ENCODE data around the gene RASL11A. TPM values are rescaled to one million over a fixed set of nuclear protein-coding genes. Genes with fewer than 3 reads are reported as not detected.

RASL11A gene
- total RNA-seq, 4 donors from 2014 or later = 26.5 to 70.1 (median 39.6) TPM

- no peak overlapping the region for H3K27ac ChIP-seq
- no peaks in the 10 kb centered on the region for H3K36me3 ChIP-seq
- no peaks in the 10 kb centered on the region for H3K27me3 ChIP-seq
- H3K4me3 ChIP-seq = no peak overlapping the region
- H3K9me3 ChIP-seq = no peaks in the 10 kb centered on the region
- DNase-seq = no peak
- H3K4me1 ChIP-seq = no peaks in the 10 kb centered on the region
- TF ChIP-seq POLR2A (IDR thresholded peaks at IDR 0.05) (no peak), CTCF (IDR thresholded peaks at IDR 0.05) (no peak)
These were observed 34.2 kb upstream of the RASL11A start for GRCh38 chr13:27236478-27236877.

- Histone ChIP-seq H3K27ac (no peak overlapping the region), H3K9me3 (no peaks in the 10 kb centered on the region), H3K36me3 (no peaks in the 10 kb centered on the region), H3K27me3 (no peaks in the 10 kb centered on the region), H3K4me1 (no peaks in the 10 kb centered on the region), H3K4me3 (no peak overlapping the region)
- no peak for DNase-seq
- TF ChIP-seq POLR2A (IDR thresholded peaks at IDR 0.05) (no peak), CTCF (IDR thresholded peaks at IDR 0.05) (no peak)
These were observed 27.9 kb upstream of the RASL11A start for GRCh38 chr13:27242702-27243101.

GRCh38 chr13:27245610-27246009, 25.0 kb upstream of the RASL11A start:
- Histone ChIP-seq H3K27ac (no peak overlapping the region), H3K4me1 (no peaks in the 10 kb centered on the region), H3K36me3 (no peaks in the 10 kb centered on the region), H3K27me3 (no peaks in the 10 kb centered on the region), H3K9me3 (no peaks in the 10 kb centered on the region), H3K4me3 (no peak overlapping the region)
- no peak for TF ChIP-seq POLR2A (IDR thresholded peaks at IDR 0.05)
- no peak for TF ChIP-seq CTCF (IDR thresholded peaks at IDR 0.05)
- no peak for DNase-seq

- Histone ChIP-seq H3K36me3 (peaks cover 0 to 21% (median 0%) of the 10 kb centered on the region in 3 donors), H3K4me3 (peak overlapping the region; percentile 72 to 97 (median 80)), H3K9me3 (no peaks in the 10 kb centered on the region), H3K27ac (peak overlapping the region; percentile 86 to 96 (median 91)), H3K4me1 (peaks cover 0 to 30% (median 0%) of the 10 kb centered on the region in 4 donors), H3K27me3 (no peaks in the 10 kb centered on the region)
- no peak for TF ChIP-seq CTCF (IDR thresholded peaks at IDR 0.05)
- no peak for TF ChIP-seq POLR2A (IDR thresholded peaks at IDR 0.05)
- no peak for DNase-seq
These were observed 19.8 kb upstream of the RASL11A start for GRCh38 chr13:27250833-27251165.

GRCh38 chr13:27251166-27252091, 19.2 kb upstream of the RASL11A start, which contains the start of gene RPL21:
Gene RPL21 (plus strand): TSS chr13:27251558. CDS start chr13:27253777, 2,219 bp downstream.
- TF ChIP-seq CTCF (IDR thresholded peaks at IDR 0.05) (peak in 1 of 6 experiments; percentile 6), POLR2A (IDR thresholded peaks at IDR 0.05) (peak; percentile 68 to 80)

More at GRCh38 chr13:27251166-27252091, 19.2 kb upstream of the RASL11A start, which contains the start of gene RPL21:
- no peaks in the 10 kb centered on the region for H3K9me3 ChIP-seq
- H3K27ac ChIP-seq = peak within 1 kb of the TSS; percentile 86 to 96 (median 91)
- no peaks in the 10 kb centered on the region for H3K27me3 ChIP-seq
- H3K4me3 ChIP-seq = peak within 1 kb of the TSS; percentile 72 to 97 (median 80)
- H3K36me3 ChIP-seq = peaks cover 0 to 26% (median 0%) of the 10 kb centered on the region in 3 donors
- H3K4me1 ChIP-seq = peaks cover 0 to 30% (median 0%) of the 10 kb centered on the region in 4 donors
- DNase-seq = peak; percentile 95 to 98 (median 96)
